Muscle of arm (tissue), 12 donors: ENCODE measurements around the gene B4GALNT3. TPM values are rescaled to one million over a fixed set of nuclear protein-coding genes. Genes with fewer than 3 reads are reported as not detected.
A peak's percentile ranks its signal among the peaks of the same experiment; 100 is the strongest.

Experiments used
- DNase-seq: peaks from one replicate; pipeline ENCODE4 v3.0.0-alpha.2; 2013
- polyA plus RNA-seq, 12 donors: library from polyadenylated mRNA; unstranded; fragments of 120-200 nt; gene quantifications; one replicate each; pipeline ENCODE4 v1.2.1, GENCODE V29; 2013; ENCODE audit not compliant: insufficient read length in 12 of 12

Gene B4GALNT3
- polyA plus RNA-seq, 12 donors, result 7.2 to 16.6 (median 11.5) TPM; not detected in 1

GRCh38 chr12:559208-559905 lies 99.6 kb downstream of the B4GALNT3 start:
- no peak for DNase-seq

- no peak for DNase-seq
These were observed 100.2 kb downstream of the B4GALNT3 start for GRCh38 chr12:559906-560455.

- no peak for DNase-seq
These were observed 101.1 kb downstream of the B4GALNT3 start for GRCh38 chr12:560691-561390.

GRCh38 chr12:561391-561705 lies 101.6 kb downstream of the B4GALNT3 start:
- DNase-seq, result no peak

GRCh38 chr12:561908-562593 lies 102.3 kb downstream of the B4GALNT3 start:
- DNase-seq, result no peak

- DNase-seq, result no peak
These were observed 102.9 kb downstream of the B4GALNT3 start for GRCh38 chr12:562634-563033.

- no peak for DNase-seq
These were observed 103.6 kb downstream of the B4GALNT3 start for GRCh38 chr12:563250-563781.

- no peak for DNase-seq
These were observed 104.1 kb downstream of the B4GALNT3 start for GRCh38 chr12:563787-564298.

- DNase-seq, result no peak
These were observed 105.4 kb downstream of the B4GALNT3 start for GRCh38 chr12:565161-565560.

GRCh38 chr12:565589-566105 lies 105.9 kb downstream of the B4GALNT3 start:
- DNase-seq, result no peak

- DNase-seq, result no peak
These were observed 108.7 kb downstream of the B4GALNT3 start for GRCh38 chr12:568486-568885.

GRCh38 chr12:569091-569676 lies 109.4 kb downstream of the B4GALNT3 start:
- DNase-seq, result no peak

GRCh38 chr12:569803-570434 lies 110.2 kb downstream of the B4GALNT3 start:
- peak; percentile 90 for DNase-seq

- DNase-seq, result peak; percentile 76
These were observed 110.7 kb downstream of the B4GALNT3 start for GRCh38 chr12:570435-570920.

GRCh38 chr12:570921-571794 lies 111.4 kb downstream of the B4GALNT3 start:
- peak; percentile 55 for DNase-seq

- no peak for DNase-seq
These were observed 112.2 kb downstream of the B4GALNT3 start for GRCh38 chr12:571795-572531.

GRCh38 chr12:572532-572899 lies 112.8 kb downstream of the B4GALNT3 start:
- DNase-seq, result no peak

GRCh38 chr12:573232-573631 lies 113.5 kb downstream of the B4GALNT3 start:
- DNase-seq, result no peak

GRCh38 chr12:574475-575128 lies 114.9 kb downstream of the B4GALNT3 start:
- no peak for DNase-seq
